Small intestine (tissue), 7 donors: Measurements from ENCODE around the gene KLHL20. TPM values are rescaled to one million over a fixed set of nuclear protein-coding genes. Genes with fewer than 3 reads are reported as not detected.
"Not testable (repeated sequence)": the region's sequence is repeated elsewhere in the genome, so short reads cannot be mapped to it uniquely, and the experiment has no call there.

Experiments
- DNase-seq, 2 donors: peaks; one replicate each; pipeline versions ENCODE4 v3.0.0 to v3.0.0-alpha.2; 2013
- FAIRE-seq: peaks from 2 replicates; lab custom pipeline; 2012; peaks lifted over from hg19 to GRCh38; lab: Jason Lieb, UNC
- H3K27ac ChIP-seq, 3 donors: one replicate each; pipeline ENCODE4 v1.5.1; 2013; ENCODE audit warnings: low read length in 2 of 3, mild to moderate bottlenecking in 2 of 3, control low read depth in 1 of 3, inconsistent platforms in 1 of 3, low read depth in 1 of 3, moderate library complexity in 1 of 3
- H3K27me3 ChIP-seq, 3 donors: one replicate each; pipeline ENCODE4 v1.6.1; 2013; ENCODE audit warnings: low read length in 3 of 3, inconsistent platforms in 1 of 3; ENCODE audit not compliant: control insufficient read depth in 3 of 3, insufficient read depth in 3 of 3
- H3K36me3 ChIP-seq, 3 donors: one replicate each; pipeline ENCODE4 v1.6.1; 2013; ENCODE audit warnings: low read length in 3 of 3, inconsistent platforms in 1 of 3, low read depth in 1 of 3, mild to moderate bottlenecking in 1 of 3, moderate library complexity in 1 of 3; ENCODE audit not compliant: control insufficient read depth in 3 of 3, insufficient read depth in 2 of 3
- H3K4me1 ChIP-seq, 3 donors: one replicate each; pipeline ENCODE4 v1.6.1; 2013; ENCODE audit warnings: low read length in 2 of 3, inconsistent platforms in 1 of 3, low read depth in 1 of 3, mild to moderate bottlenecking in 1 of 3, moderate library complexity in 1 of 3; ENCODE audit not compliant: control insufficient read depth in 3 of 3, insufficient read depth in 2 of 3
- H3K4me3 ChIP-seq, 3 donors: one replicate each; pipeline ENCODE4 v1.5.1; 2013; ENCODE audit warnings: low read length in 3 of 3, control low read depth in 1 of 3, inconsistent platforms in 1 of 3, low read depth in 1 of 3, mild to moderate bottlenecking in 1 of 3, moderate library complexity in 1 of 3
- H3K9me3 ChIP-seq, 2 donors: one replicate each; pipeline ENCODE4 v1.6.1; 2013; ENCODE audit warnings: low read depth in 1 of 2, low read length in 1 of 2; ENCODE audit not compliant: control insufficient read depth in 2 of 2, insufficient read depth in 1 of 2
- WGBS, 3 donors: extraction: QIAGEN DNeasy Blood & Tissue Kit; methylation state at CpG; one replicate each; pipeline ENCODE4 v1.1.7; 2013; 5-methylcytosine and 5-hydroxymethylcytosine counted together
- polyA plus RNA-seq, 4 donors: library from polyadenylated mRNA; stranded (reverse) in 3 of 4; unstranded in 1 of 4; fragments of 200-250 nt in 3 of 4; fragments of 120-200 nt in 1 of 4; gene quantifications; one replicate each; pipeline versions ENCODE4 v1.2.1 to v1.2.3, GENCODE V29; 2013
- donor health status: healthy with polysubstance abuse.
- donor health status: control.
- donor health status: control.
- donor health status: Bipolar disorder and iron deficiency.
- donor health status: healthy.

The KLHL20 gene
- polyA plus RNA-seq, 4 donors, result 6.9 to 14.3 (median 8.6) TPM

GRCh38 chr1:173688300-173688699 is 26.5 kb upstream of the KLHL20 start:
- Histone ChIP-seq H3K9me3 (peaks cover 0 to 4% of the 10 kb centered on the region in 2 donors), H3K36me3 (no peaks in the 10 kb centered on the region), H3K27me3 (peaks cover 0 to 5% (median 0%) of the 10 kb centered on the region in 3 donors), H3K4me3 (no peak overlapping the region), H3K27ac (no peak overlapping the region), H3K4me1 (no peaks in the 10 kb centered on the region)
- DNase-seq (no peak), FAIRE-seq (no peak)
- WGBS, 3 donors, result 86 to 92% (median 91%) methylated on average over 2 of the region's 2 CpGs

GRCh38 chr1:173693238-173693637 is 21.5 kb upstream of the KLHL20 start:
- DNase-seq (no peak), FAIRE-seq (no peak)
- Histone ChIP-seq H3K9me3 (peaks cover 0 to 4% of the 10 kb centered on the region in 2 donors), H3K27me3 (peaks cover 0 to 5% (median 2%) of the 10 kb centered on the region in 3 donors), H3K4me1 (no peaks in the 10 kb centered on the region), H3K4me3 (no peak overlapping the region), H3K27ac (no peak overlapping the region), H3K36me3 (no peaks in the 10 kb centered on the region)

GRCh38 chr1:173701299-173701698 is 13.5 kb upstream of the KLHL20 start:
- WGBS, 3 donors, result 92 to 97% (median 97%) methylated on average over 6 of the region's 6 CpGs

GRCh38 chr1:173702736-173703135 is 12.0 kb upstream of the KLHL20 start:
- H3K9me3 ChIP-seq, result no peaks in the 10 kb centered on the region
- DNase-seq (no peak), FAIRE-seq (no peak)
- no peaks in the 10 kb centered on the region for H3K36me3 ChIP-seq
- H3K4me3 ChIP-seq, result no peak overlapping the region
- no peaks in the 10 kb centered on the region for H3K4me1 ChIP-seq
- no peaks in the 10 kb centered on the region for H3K27me3 ChIP-seq
- WGBS, 3 donors, result 43 to 86% (median 78%) methylated on average over 1 of the region's 1 CpG
- H3K27ac ChIP-seq, result no peak overlapping the region

More at GRCh38 chr1:173701299-173701698, 13.5 kb upstream of the KLHL20 start:
- H3K27me3 ChIP-seq, H3K36me3 ChIP-seq, H3K27ac ChIP-seq, H3K4me3 ChIP-seq, H3K4me1 ChIP-seq, FAIRE-seq, DNase-seq, H3K9me3 ChIP-seq: not testable (repeated sequence)

- DNase-seq (no peak), FAIRE-seq (no peak)
- 69 to 81% (median 76%) methylated on average over 5 of the region's 5 CpGs for WGBS, 3 donors
- Histone ChIP-seq H3K4me1 (no peaks in the 10 kb centered on the region), H3K36me3 (no peaks in the 10 kb centered on the region), H3K9me3 (no peaks in the 10 kb centered on the region), H3K4me3 (no peak overlapping the region), H3K27ac (no peak overlapping the region), H3K27me3 (peaks cover 0 to 11% (median 0%) of the 10 kb centered on the region in 3 donors)
Measured at GRCh38 chr1:173705117-173705516, 9.7 kb upstream of the KLHL20 start.

- Histone ChIP-seq H3K36me3 (no peaks in the 10 kb centered on the region), H3K4me3 (no peak overlapping the region), H3K4me1 (no peaks in the 10 kb centered on the region), H3K27ac (no peak overlapping the region), H3K27me3 (peaks cover 0 to 23% (median 6%) of the 10 kb centered on the region in 3 donors), H3K9me3 (no peaks in the 10 kb centered on the region)
- FAIRE-seq (no peak), DNase-seq (no peak)
- 57 to 86% (median 73%) methylated on average over 2 of the region's 2 CpGs for WGBS, 3 donors
Measured at GRCh38 chr1:173708787-173709186, 6.0 kb upstream of the KLHL20 start.

- 56 to 63% (median 62%) methylated on average over 3 of the region's 3 CpGs for WGBS, 3 donors
- peaks cover 0 to 15% (median 6%) of the 10 kb centered on the region in 3 donors for H3K27me3 ChIP-seq
- H3K4me1 ChIP-seq, result peaks cover 0 to 6% (median 0%) of the 10 kb centered on the region in 3 donors
- peaks cover 0 to 8% (median 0%) of the 10 kb centered on the region in 3 donors for H3K36me3 ChIP-seq
- H3K27ac ChIP-seq, result peak overlapping the region; percentile 85 to 95 (median 90)
- no peaks in the 10 kb centered on the region for H3K9me3 ChIP-seq
- DNase-seq, result no peak
- H3K4me3 ChIP-seq, result peak overlapping the region in 2 of 3 donors; percentile 62 to 82
- FAIRE-seq, result no peak
Measured at GRCh38 chr1:173714441-173714758, 381 bp upstream of the KLHL20 start.

- peaks cover 0 to 9% (median 3%) of the 10 kb centered on the region in 3 donors for H3K27me3 ChIP-seq
- H3K27ac ChIP-seq, result peak overlapping the region; percentile 85 to 95 (median 90)
- peaks cover 0 to 6% (median 0%) of the 10 kb centered on the region in 3 donors for H3K4me1 ChIP-seq
- no peaks in the 10 kb centered on the region for H3K9me3 ChIP-seq
- peak overlapping the region; percentile 62 to 82 (median 74) for H3K4me3 ChIP-seq
- no peak for FAIRE-seq
- H3K36me3 ChIP-seq, result peaks cover 0 to 8% (median 0%) of the 10 kb centered on the region in 3 donors
- DNase-seq, result no peak
- 0 to 1% (median 0%) methylated on average over 8 of the region's 8 CpGs for WGBS, 3 donors
Measured at GRCh38 chr1:173715538-173715844, 710 bp downstream of the KLHL20 start.

- DNase-seq, result peak; percentile 18 to 54
- FAIRE-seq, result no peak
- Histone ChIP-seq H3K4me3 (no peak overlapping the region), H3K27me3 (peaks cover 0 to 3% (median 0%) of the 10 kb centered on the region in 3 donors), H3K27ac (no peak overlapping the region), H3K36me3 (peaks cover 0 to 11% (median 3%) of the 10 kb centered on the region in 3 donors), H3K9me3 (no peaks in the 10 kb centered on the region), H3K4me1 (peaks cover 0 to 6% (median 0%) of the 10 kb centered on the region in 3 donors)
- WGBS, 3 donors, result 25 to 83% (median 54%) methylated on average over 2 of the region's 2 CpGs
Measured at GRCh38 chr1:173717238-173717637, 2.5 kb downstream of the KLHL20 start.
